Measurements from ENCODE around the gene ARHGEF4. TPM values are rescaled to one million over a fixed set of nuclear protein-coding genes. Genes with fewer than 3 reads are reported as not detected.

Gene ARHGEF4
- total RNA-seq, 1 experiment from 2014 or later, result 0.80 TPM

GRCh38 chr2:130920415-130921163 is 83.9 kb downstream of the ARHGEF4 start:
- in situ Hi-C loops (cut with HindIII; ENCODE audit: low pct_unique_long_range_greater_than_20kb, low sequenced_read_pairs), result no loop called here
- Histone ChIP-seq H3K9me3 (ENCODE audit: control insufficient read depth, insufficient read depth, low read depth, low read length) (no peaks in the 10 kb centered on the region), H3K36me3 (ENCODE audit: control insufficient read depth, insufficient read depth, low read length) (no peaks in the 10 kb centered on the region), H3K27me3 (ENCODE audit: control insufficient read depth, insufficient read depth, low read length) (0 out of 2 replicates have a peak, but pooled peaks cover 1% of the 10 kb centered on the region), H3K4me3 (ENCODE audit: low read depth in 2 of 2, low read length in 2 of 2) (no peak overlapping the region), H3K27ac (ENCODE audit: low read length) (no peak overlapping the region), H3K4me1 (ENCODE audit: control insufficient read depth, insufficient read depth, low read length) (no peaks in the 10 kb centered on the region; the same call in 1 of the 2 replicates)
- POLR2A ChIA-PET, result no interaction called here
- DNase-seq (ENCODE audit: low read depth, low spot score) (peak; percentile 54), ATAC-seq (peak; percentile 87)
- intact Hi-C loops (cut with micrococcal nuclease; ENCODE audit: unreplicated experiment), result loop anchor here (1.0 to 5.0 kb wide), 2 partner anchors 43 to 123 kb away; no protein-coding TSS in a partner anchor
- CTCF ChIA-PET, result interaction anchor here (0.6 to 2.2 kb wide), 2 partner anchors 36 to 123 kb away, joined by 3 to 7 read pairs; no protein-coding TSS in a partner anchor
- BruUV-seq (replicated peaks), result no TSS peak
- peak; percentile 94 for TF ChIP-seq CTCF (IDR thresholded peaks at IDR 0.05)
- TF ChIP-seq SIN3A (IDR thresholded peaks at IDR 0.05; ENCODE audit: borderline replicate concordance, insufficient read depth, low read depth, low read length), result no peak

GRCh38 chr2:130921164-130921476 is 84.4 kb downstream of the ARHGEF4 start:
- H3K4me3 ChIP-seq (ENCODE audit: low read depth in 2 of 2, low read length in 2 of 2), result no peak overlapping the region
- ChIA-PET CTCF (interaction anchor here (0.6 to 2.2 kb wide), 2 partner anchors 36 to 124 kb away, joined by 3 to 7 read pairs; no protein-coding TSS in a partner anchor), POLR2A (no interaction called here)
- H3K9me3 ChIP-seq (ENCODE audit: control insufficient read depth, insufficient read depth, low read depth, low read length), result no peaks in the 10 kb centered on the region
- in situ Hi-C loops (cut with HindIII; ENCODE audit: low pct_unique_long_range_greater_than_20kb, low sequenced_read_pairs), result no loop called here
- H3K27ac ChIP-seq (ENCODE audit: low read length), result no peak overlapping the region
- 0 out of 2 replicates have a peak, but pooled peaks cover 3% of the 10 kb centered on the region for H3K27me3 ChIP-seq (ENCODE audit: control insufficient read depth, insufficient read depth, low read length)
- no peak for TF ChIP-seq CTCF (IDR thresholded peaks at IDR 0.05)
- TF ChIP-seq POLR2AphosphoS5 (IDR thresholded peaks at IDR 0.05; ENCODE audit: low read depth, low read length), result no peak
- TF ChIP-seq TCF7L2 (IDR thresholded peaks at IDR 0.05; ENCODE audit: low read depth, low read length), result no peak
- TF ChIP-seq SIN3A (IDR thresholded peaks at IDR 0.05; ENCODE audit: borderline replicate concordance, insufficient read depth, low read depth, low read length), result no peak
- BruUV-seq (replicated peaks), result no TSS peak
- no peaks in the 10 kb centered on the region for H3K36me3 ChIP-seq (ENCODE audit: control insufficient read depth, insufficient read depth, low read length)
- DNase-seq (ENCODE audit: low read depth, low spot score) (no peak), ATAC-seq (no peak)
- no peaks in the 10 kb centered on the region; the same call in 1 of the 2 replicates for H3K4me1 ChIP-seq (ENCODE audit: control insufficient read depth, insufficient read depth, low read length)
- intact Hi-C loops (cut with micrococcal nuclease; ENCODE audit: unreplicated experiment), result loop anchor here (5.0 kb wide), 1 partner anchor 44 kb away; no protein-coding TSS in a partner anchor

- POLR2A ChIA-PET, result no interaction called here
- Histone ChIP-seq H3K4me3 (ENCODE audit: low read depth in 2 of 2, low read length in 2 of 2) (no peak overlapping the region), H3K27ac (ENCODE audit: low read length) (no peak overlapping the region), H3K4me1 (ENCODE audit: control insufficient read depth, insufficient read depth, low read length) (no peaks in the 10 kb centered on the region; the same call in 1 of the 2 replicates), H3K36me3 (ENCODE audit: control insufficient read depth, insufficient read depth, low read length) (no peaks in the 10 kb centered on the region), H3K9me3 (ENCODE audit: control insufficient read depth, insufficient read depth, low read depth, low read length) (0 out of 2 replicates have a peak, but pooled peaks cover 4% of the 10 kb centered on the region), H3K27me3 (ENCODE audit: control insufficient read depth, insufficient read depth, low read length) (peaks cover 3% of the 10 kb centered on the region; the same call in 1 of the 2 replicates)
- ATAC-seq (no peak), DNase-seq (ENCODE audit: low read depth, low spot score) (no peak)
- intact Hi-C loops (cut with micrococcal nuclease; ENCODE audit: unreplicated experiment), result loop anchor here (5.0 kb wide), 1 partner anchor 45 kb away; no protein-coding TSS in a partner anchor
- no TSS peak for BruUV-seq (replicated peaks)
- no peak for TF ChIP-seq SIN3A (IDR thresholded peaks at IDR 0.05; ENCODE audit: borderline replicate concordance, insufficient read depth, low read depth, low read length)
- TF ChIP-seq POLR2AphosphoS5 (IDR thresholded peaks at IDR 0.05; ENCODE audit: low read depth, low read length), result no peak
- no peak for TF ChIP-seq CTCF (IDR thresholded peaks at IDR 0.05)
- no peak for TF ChIP-seq TCF7L2 (IDR thresholded peaks at IDR 0.05; ENCODE audit: low read depth, low read length)
- TF ChIP-seq REST (IDR thresholded peaks at IDR 0.05; ENCODE audit: insufficient read depth in 1 of 2, low read depth in 2 of 2, low read length in 1 of 2), result no peak
- CTCF ChIA-PET, result interaction anchor here (0.7 kb wide), 1 partner anchor 15 kb away, joined by 5 read pairs; no protein-coding TSS in a partner anchor
- in situ Hi-C loops (cut with HindIII; ENCODE audit: low pct_unique_long_range_greater_than_20kb, low sequenced_read_pairs), result no loop called here
These were observed 85.7 kb downstream of the ARHGEF4 start for GRCh38 chr2:130922417-130922816.
